TTC549 (cell line): ENCODE results near the gene TMEM9B.

ENCODE experiments used
- FAIRE-seq: peaks from 2 replicates; lab custom pipeline; 2012; peaks lifted over from hg19 to GRCh38; lab: Jason Lieb, UNC

Gene TMEM9B

GRCh38 chr11:8928981-8929615 lies 35.1 kb downstream of the TMEM9B start:
- FAIRE-seq: no peak

GRCh38 chr11:8928205-8928604 lies 36.0 kb downstream of the TMEM9B start:
- FAIRE-seq: no peak

- FAIRE-seq: no peak
These were observed 37.0 kb downstream of the TMEM9B start for GRCh38 chr11:8927233-8927632.

- FAIRE-seq: no peak
These were observed 38.0 kb downstream of the TMEM9B start for GRCh38 chr11:8926236-8926635.

- FAIRE-seq: no peak
These were observed 38.5 kb downstream of the TMEM9B start for GRCh38 chr11:8925711-8926110.

- FAIRE-seq: no peak
These were observed 41.6 kb downstream of the TMEM9B start for GRCh38 chr11:8922691-8923090.

- FAIRE-seq: no peak
These were observed 47.0 kb downstream of the TMEM9B start for GRCh38 chr11:8917157-8917825.

GRCh38 chr11:8914661-8915018 lies 49.6 kb downstream of the TMEM9B start:
- no peak for FAIRE-seq

GRCh38 chr11:8913961-8914660 lies 50.1 kb downstream of the TMEM9B start:
- no peak for FAIRE-seq

GRCh38 chr11:8911029-8911823 lies 53.0 kb downstream of the TMEM9B start, which contains the start of gene AKIP1:
TSS of gene AKIP1 (plus strand) at chr11:8911189. CDS start at chr11:8911450, 261 bp downstream.
- FAIRE-seq: no peak

- FAIRE-seq: no peak
These were observed 53.6 kb downstream of the TMEM9B start for GRCh38 chr11:8910649-8911026.

GRCh38 chr11:8908099-8908498 lies 56.1 kb downstream of the TMEM9B start:
- FAIRE-seq: no peak

GRCh38 chr11:8907116-8907515 lies 57.1 kb downstream of the TMEM9B start:
- FAIRE-seq: peak; percentile 28

GRCh38 chr11:8905528-8906165 lies 58.6 kb downstream of the TMEM9B start:
- no peak for FAIRE-seq

GRCh38 chr11:8899119-8899753 lies 65.0 kb downstream of the TMEM9B start:
- no peak for FAIRE-seq
